Mesendoderm (in vitro differentiated cells): Measurements from ENCODE around the gene MYO15B.

Source experiments
- DNase-seq: peaks from one replicate; pipeline ENCODE4 v3.0.0; 2013
- H2AK5ac ChIP-seq: 2 replicates; pipeline ENCODE4 v1.6.1; 2013; ENCODE audit warnings: low read length, inconsistent platforms
- H2BK120ac ChIP-seq: 2 replicates; pipeline ENCODE4 v1.6.1; 2013; ENCODE audit warnings: low read depth, mild to moderate bottlenecking, low read length, moderate library complexity, mixed read lengths
- H2BK15ac ChIP-seq: replicated peaks from 2 replicates; pipeline ENCODE4 v1.6.1; 2013; ENCODE audit warnings: low read depth, mild to moderate bottlenecking, moderate library complexity
- H2BK5ac ChIP-seq: 2 replicates; pipeline ENCODE4 v1.6.1; 2013; ENCODE audit warnings: low read length, inconsistent platforms
- H3K18ac ChIP-seq: 2 replicates; pipeline ENCODE4 v1.6.1; 2013; ENCODE audit warnings: mild to moderate bottlenecking, low read length, mixed read lengths
- H3K23ac ChIP-seq: one replicate; pipeline ENCODE4 v1.6.1; 2013; ENCODE audit warnings: low read length
- H3K27ac ChIP-seq: 2 replicates; pipeline ENCODE4 v1.5.1; 2013; ENCODE audit warnings: low read depth, mild to moderate bottlenecking, inconsistent platforms, low read length, moderate library complexity
- H3K27me3 ChIP-seq: 2 replicates; pipeline ENCODE4 v1.6.1; 2013; ENCODE audit warnings: low read length, control low read depth, mild to moderate bottlenecking, inconsistent platforms; ENCODE audit not compliant: insufficient read depth, poor library complexity
- H3K36me3 ChIP-seq: 2 replicates; pipeline ENCODE4 v1.6.1; 2013; ENCODE audit warnings: low read length, inconsistent platforms; ENCODE audit not compliant: control insufficient read depth, insufficient read depth
- H3K4ac ChIP-seq: one replicate; pipeline ENCODE4 v1.6.1; 2013; ENCODE audit warnings: low read depth, mild to moderate bottlenecking, low read length, moderate library complexity
- H3K4me1 ChIP-seq: 2 replicates; pipeline ENCODE4 v1.6.1; 2013; ENCODE audit warnings: low read depth, low read length, inconsistent platforms; ENCODE audit not compliant: control insufficient read depth
- H3K4me2 ChIP-seq: 2 replicates; pipeline ENCODE4 v1.6.1; 2013; ENCODE audit warnings: low read length
- H3K4me3 ChIP-seq: 2 replicates; pipeline ENCODE4 v1.5.1; 2013; ENCODE audit warnings: mild to moderate bottlenecking, low read length
- H3K56ac ChIP-seq: one replicate; pipeline ENCODE4 v1.6.1; 2013; ENCODE audit warnings: low read length
- H3K79me1 ChIP-seq: 2 replicates; pipeline ENCODE4 v1.6.1; 2013; ENCODE audit warnings: low read length, inconsistent platforms
- H3K79me2 ChIP-seq: 2 replicates; pipeline ENCODE4 v1.6.1; 2013; ENCODE audit warnings: mild to moderate bottlenecking, low read length; ENCODE audit not compliant: control insufficient read depth, insufficient read depth
- H3K9ac ChIP-seq: 2 replicates; pipeline ENCODE4 v1.6.1; 2013; ENCODE audit warnings: low read length, inconsistent platforms
- H4K5ac ChIP-seq: one replicate; pipeline ENCODE4 v1.6.1; 2013; ENCODE audit warnings: low read length
- H4K8ac ChIP-seq: one replicate; pipeline ENCODE4 v1.6.1; 2013; ENCODE audit warnings: low read depth, mild to moderate bottlenecking, control low read depth, low read length, moderate library complexity
- WGBS: extraction: QIAGEN DNeasy Blood & Tissue Kit; methylation state at CpG from one replicate; pipeline ENCODE4 v1.1.7; 2013; ENCODE audit warnings: low lambda C conversion rate, missing lambda C conversion rate; ENCODE audit not compliant: insufficient coverage; ENCODE audit errors: extremely low coverage; 5-methylcytosine and 5-hydroxymethylcytosine counted together

Gene MYO15B

DNA sequence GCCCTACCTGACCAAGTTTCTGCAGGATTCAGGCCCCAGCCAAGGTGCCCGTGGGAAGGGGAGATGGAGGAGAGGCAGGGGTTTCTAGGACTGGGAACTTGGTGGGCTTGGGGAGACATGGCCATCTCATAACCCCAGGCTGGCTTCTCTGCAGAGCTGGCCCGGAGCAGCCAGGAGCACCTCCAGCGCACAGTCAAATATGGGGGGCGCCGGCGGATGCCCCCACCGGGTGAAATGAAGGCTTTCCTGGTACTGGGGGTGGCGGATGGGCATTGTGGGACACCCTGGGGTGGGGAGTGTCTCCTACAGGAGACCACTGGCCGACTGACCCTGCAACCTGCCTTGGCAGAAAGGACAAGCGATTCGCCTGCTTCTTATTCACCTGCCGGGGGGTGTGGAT is 36.4 kb downstream of the MYO15B start:
- H2BK120ac ChIP-seq: no peak overlapping the region
- H3K4me1 ChIP-seq: no peaks in the 10 kb centered on the region
- no peaks in the 10 kb centered on the region for H3K79me1 ChIP-seq
- H4K8ac ChIP-seq: no peak overlapping the region
- H3K56ac ChIP-seq: no peak overlapping the region
- no peak overlapping the region for H3K4ac ChIP-seq
- H2BK15ac ChIP-seq: no peak overlapping the region
- H3K27ac ChIP-seq: no peak overlapping the region
- H3K4me3 ChIP-seq: no peak overlapping the region
- H3K4me2 ChIP-seq: no peak overlapping the region
- no peak overlapping the region for H3K9ac ChIP-seq
- no peak overlapping the region for H3K18ac ChIP-seq
- H4K5ac ChIP-seq: no peak overlapping the region
- H3K27me3 ChIP-seq: no peaks in the 10 kb centered on the region
- H3K36me3 ChIP-seq: no peaks in the 10 kb centered on the region
- no CpG with 5 or more reads among the region's 12 CpGs for WGBS
- H3K79me2 ChIP-seq: no peaks in the 10 kb centered on the region
- no peak overlapping the region for H2AK5ac ChIP-seq
- no peak for DNase-seq
- H2BK5ac ChIP-seq: no peak overlapping the region
- H3K23ac ChIP-seq: no peak overlapping the region

DNA sequence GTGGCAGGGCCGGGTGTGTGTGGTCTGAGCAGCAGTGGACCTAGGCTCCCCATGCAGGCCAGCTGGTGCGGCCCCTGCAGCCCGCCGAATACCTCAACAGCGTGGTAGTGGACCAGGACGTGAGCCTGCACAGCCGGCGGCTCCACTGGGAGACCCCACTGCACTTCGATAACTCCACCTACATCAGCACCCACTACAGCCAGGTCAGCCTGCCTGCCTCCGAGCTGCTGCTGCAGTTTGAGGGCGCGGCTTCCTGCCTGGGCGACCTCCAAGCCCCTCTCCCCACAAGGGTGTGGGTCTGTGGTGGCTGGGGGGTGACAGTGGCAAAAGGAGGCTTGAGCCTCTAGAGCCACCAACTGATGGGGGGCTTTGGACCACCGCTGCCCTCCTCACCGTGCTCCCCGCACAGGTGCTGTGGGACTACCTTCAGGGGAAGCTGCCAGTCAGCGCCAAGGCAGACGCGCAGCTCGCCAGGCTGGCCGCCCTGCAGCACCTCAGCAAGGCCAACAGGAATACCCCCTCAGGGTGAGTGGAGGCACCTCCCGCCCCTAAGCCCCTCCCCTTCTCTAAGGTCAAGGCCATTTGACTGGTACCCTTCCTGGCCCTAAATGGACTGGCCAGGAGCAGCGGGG is 37.2 kb downstream of the MYO15B start:
- H4K5ac ChIP-seq: no peak overlapping the region
- H3K79me1 ChIP-seq: no peaks in the 10 kb centered on the region
- H3K4me3 ChIP-seq: no peak overlapping the region

DNA sequence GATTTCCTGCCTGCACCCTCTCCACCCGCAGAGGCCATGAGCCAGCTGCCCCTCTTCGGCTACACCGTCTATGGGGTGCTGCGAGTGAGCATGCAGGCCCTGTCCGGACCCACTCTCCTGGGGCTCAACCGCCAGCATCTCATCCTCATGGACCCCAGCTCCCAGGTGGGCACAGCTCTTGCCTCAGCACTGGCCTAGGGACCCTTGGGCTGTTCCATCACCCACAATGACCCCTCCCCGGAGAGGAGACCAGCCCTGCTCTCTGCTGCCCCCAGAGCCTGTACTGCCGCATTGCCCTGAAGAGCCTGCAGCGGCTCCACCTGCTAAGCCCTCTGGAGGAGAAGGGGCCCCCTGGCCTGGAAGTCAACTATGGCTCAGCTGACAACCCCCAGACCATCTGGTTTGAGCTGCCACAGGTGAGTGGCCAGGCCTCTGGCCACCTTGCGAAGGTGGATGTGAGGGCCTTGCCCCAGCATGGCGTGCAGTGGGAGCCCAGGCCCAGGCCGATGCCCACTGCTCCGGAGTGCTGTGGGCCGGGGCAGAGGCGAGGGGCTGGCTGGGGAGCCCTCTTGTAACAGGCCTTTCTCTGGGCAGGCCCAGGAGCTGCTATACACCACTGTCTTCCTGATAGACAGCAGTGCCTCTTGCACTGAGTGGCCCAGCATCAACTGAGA is 38.4 kb downstream of the MYO15B start:
- no peaks in the 10 kb centered on the region for H3K79me2 ChIP-seq
- no CpG with 5 or more reads among the region's 15 CpGs for WGBS
- no peak overlapping the region for H4K5ac ChIP-seq
- no peak overlapping the region for H3K18ac ChIP-seq
- no peaks in the 10 kb centered on the region for H3K4me1 ChIP-seq
- H3K4me3 ChIP-seq: no peak overlapping the region
- no peak overlapping the region for H3K56ac ChIP-seq
- no peak overlapping the region for H2AK5ac ChIP-seq
- no peak overlapping the region for H2BK5ac ChIP-seq
- H2BK15ac ChIP-seq: no peak overlapping the region
- H3K27ac ChIP-seq: no peak overlapping the region
- H3K27me3 ChIP-seq: no peaks in the 10 kb centered on the region
- no peak overlapping the region for H3K4me2 ChIP-seq
- H3K9ac ChIP-seq: no peak overlapping the region
- peak; percentile 58 for DNase-seq
- no peak overlapping the region for H3K4ac ChIP-seq
- H3K36me3 ChIP-seq: no peaks in the 10 kb centered on the region
- H4K8ac ChIP-seq: no peak overlapping the region
- H3K23ac ChIP-seq: no peak overlapping the region
- H2BK120ac ChIP-seq: no peak overlapping the region
- H3K79me1 ChIP-seq: no peaks in the 10 kb centered on the region

More for the DNA sequence above, 37.2 kb downstream of the MYO15B start:
- Histone ChIP-seq H3K4me1 (no peaks in the 10 kb centered on the region), H3K36me3 (no peaks in the 10 kb centered on the region), H3K4me2 (no peak overlapping the region), H3K18ac (no peak overlapping the region), H3K79me2 (no peaks in the 10 kb centered on the region), H2AK5ac (no peak overlapping the region), H4K8ac (no peak overlapping the region), H3K9ac (no peak overlapping the region), H3K27me3 (no peaks in the 10 kb centered on the region), H3K23ac (no peak overlapping the region), H3K27ac (no peak overlapping the region), H2BK120ac (no peak overlapping the region), H3K4ac (no peak overlapping the region), H3K56ac (no peak overlapping the region), H2BK5ac (no peak overlapping the region), H2BK15ac (no peak overlapping the region)
- no CpG with 5 or more reads among the region's 23 CpGs for WGBS
- DNase-seq: no peak

DNA sequence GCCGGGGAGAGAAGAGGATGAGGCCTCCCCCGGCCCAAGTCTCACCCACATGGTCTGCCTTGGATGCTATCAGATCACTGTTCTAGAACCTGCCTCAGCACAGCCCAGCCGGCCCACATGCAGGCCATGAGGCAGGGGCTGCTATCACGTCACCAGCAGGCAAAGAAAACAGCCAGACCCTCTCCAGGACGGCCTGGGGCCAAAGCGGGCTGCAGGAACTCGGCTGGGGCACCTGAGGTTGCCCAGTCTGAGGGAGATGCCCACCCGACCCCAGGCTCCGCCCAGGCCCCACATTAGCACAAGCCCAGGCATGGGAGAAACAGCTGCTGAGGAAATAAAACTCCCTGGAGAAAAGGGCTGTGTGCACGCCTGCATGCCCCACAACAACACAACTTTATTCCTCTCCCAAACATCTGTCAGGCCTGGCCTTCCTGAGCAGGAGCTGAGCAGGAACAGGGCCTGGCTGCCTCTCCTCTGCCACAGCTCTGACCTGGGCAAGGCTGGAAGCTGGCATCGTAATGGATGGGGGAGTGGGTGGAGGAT is 39.0 kb downstream of the MYO15B start:
- Histone ChIP-seq H3K4me1 (no peaks in the 10 kb centered on the region), H3K27me3 (no peaks in the 10 kb centered on the region), H3K36me3 (no peaks in the 10 kb centered on the region), H2BK120ac (no peak overlapping the region), H4K5ac (no peak overlapping the region), H3K4ac (no peak overlapping the region), H3K9ac (no peak overlapping the region), H3K56ac (no peak overlapping the region), H3K23ac (no peak overlapping the region), H3K4me2 (no peak overlapping the region), H3K79me2 (no peaks in the 10 kb centered on the region), H2AK5ac (no peak overlapping the region), H2BK5ac (no peak overlapping the region), H3K27ac (no peak overlapping the region), H3K18ac (no peak overlapping the region), H2BK15ac (no peak overlapping the region), H4K8ac (no peak overlapping the region), H3K79me1 (no peaks in the 10 kb centered on the region), H3K4me3 (no peak overlapping the region)
- DNase-seq: no peak
- WGBS: no CpG with 5 or more reads among the region's 11 CpGs

DNA sequence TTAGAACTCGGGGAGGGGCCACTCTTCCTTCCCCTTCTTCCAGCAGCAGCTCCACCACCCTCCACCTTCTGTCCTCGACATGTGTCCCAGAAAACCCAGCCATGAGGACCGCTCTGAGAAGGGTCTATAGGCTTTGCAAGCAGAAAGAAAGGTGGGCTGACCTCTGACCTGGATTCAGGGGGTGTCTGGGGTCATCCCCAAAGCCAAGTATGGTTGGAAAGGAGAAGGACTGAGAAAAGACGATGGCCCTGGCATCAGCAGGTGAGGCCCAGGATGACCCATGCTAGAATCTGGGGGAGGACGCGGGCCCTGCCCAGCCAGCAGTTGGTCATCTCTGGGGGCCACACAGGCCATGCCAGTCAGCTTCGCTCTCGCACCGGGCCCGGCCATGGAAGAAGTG is 39.5 kb downstream of the MYO15B start:
- Histone ChIP-seq H2BK120ac (no peak overlapping the region), H3K4ac (no peak overlapping the region), H3K4me3 (no peak overlapping the region), H3K9ac (no peak overlapping the region), H3K4me2 (no peak overlapping the region), H2AK5ac (no peak overlapping the region), H3K56ac (no peak overlapping the region), H4K8ac (no peak overlapping the region), H3K27me3 (no peaks in the 10 kb centered on the region), H2BK15ac (no peak overlapping the region), H3K79me2 (no peaks in the 10 kb centered on the region), H3K79me1 (no peaks in the 10 kb centered on the region), H4K5ac (no peak overlapping the region), H3K27ac (no peak overlapping the region), H3K36me3 (no peaks in the 10 kb centered on the region), H3K23ac (no peak overlapping the region), H3K18ac (no peak overlapping the region), H2BK5ac (no peak overlapping the region), H3K4me1 (no peaks in the 10 kb centered on the region)
- DNase-seq: no peak
- WGBS: no CpG with 5 or more reads among the region's 10 CpGs
